GM18951 (cell line): ENCODE results near the gene RGL3.

ENCODE experiments used
- POLR2A ChIP-seq: IDR thresholded peaks from 4 replicates; pipeline ENCODE4 v1.6.1; 2011; ENCODE audit warnings: mild to moderate bottlenecking; ENCODE audit not compliant: insufficient read length, insufficient read depth; ENCODE audit errors: extremely low read depth
- in situ Hi-C: fragments of 300-500 bp; cut with MboI; formaldehyde crosslinking; loops from one replicate; pipeline ENCODE4 v1.12.0; 2022; ENCODE audit warnings: low sequenced_read_pairs, mixed read lengths, inconsistent platforms; ENCODE audit not compliant: unreplicated experiment

The RGL3 gene

DNA sequence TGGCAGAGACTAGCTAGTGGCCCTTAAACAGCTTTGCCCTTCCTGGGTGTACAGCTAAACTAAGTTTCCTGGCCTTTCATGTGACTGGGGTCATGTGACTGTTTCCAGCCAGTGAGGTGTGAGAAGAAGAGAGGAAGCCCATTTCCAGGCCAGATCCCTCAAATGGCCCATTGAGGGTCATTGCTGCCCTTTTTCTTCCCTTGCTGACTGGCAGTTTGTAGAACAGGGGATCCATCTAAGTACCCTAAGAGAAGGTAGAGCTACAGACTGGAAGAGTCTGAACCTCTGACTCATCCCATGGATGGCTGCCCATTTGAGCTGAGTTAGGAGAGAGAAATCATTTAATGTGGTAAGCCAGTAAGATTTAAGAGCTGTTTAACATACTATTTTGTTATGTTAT is 41.9 kb downstream of the RGL3 start:
- in situ Hi-C loops = no loop called here
- TF ChIP-seq POLR2A = no peak

DNA sequence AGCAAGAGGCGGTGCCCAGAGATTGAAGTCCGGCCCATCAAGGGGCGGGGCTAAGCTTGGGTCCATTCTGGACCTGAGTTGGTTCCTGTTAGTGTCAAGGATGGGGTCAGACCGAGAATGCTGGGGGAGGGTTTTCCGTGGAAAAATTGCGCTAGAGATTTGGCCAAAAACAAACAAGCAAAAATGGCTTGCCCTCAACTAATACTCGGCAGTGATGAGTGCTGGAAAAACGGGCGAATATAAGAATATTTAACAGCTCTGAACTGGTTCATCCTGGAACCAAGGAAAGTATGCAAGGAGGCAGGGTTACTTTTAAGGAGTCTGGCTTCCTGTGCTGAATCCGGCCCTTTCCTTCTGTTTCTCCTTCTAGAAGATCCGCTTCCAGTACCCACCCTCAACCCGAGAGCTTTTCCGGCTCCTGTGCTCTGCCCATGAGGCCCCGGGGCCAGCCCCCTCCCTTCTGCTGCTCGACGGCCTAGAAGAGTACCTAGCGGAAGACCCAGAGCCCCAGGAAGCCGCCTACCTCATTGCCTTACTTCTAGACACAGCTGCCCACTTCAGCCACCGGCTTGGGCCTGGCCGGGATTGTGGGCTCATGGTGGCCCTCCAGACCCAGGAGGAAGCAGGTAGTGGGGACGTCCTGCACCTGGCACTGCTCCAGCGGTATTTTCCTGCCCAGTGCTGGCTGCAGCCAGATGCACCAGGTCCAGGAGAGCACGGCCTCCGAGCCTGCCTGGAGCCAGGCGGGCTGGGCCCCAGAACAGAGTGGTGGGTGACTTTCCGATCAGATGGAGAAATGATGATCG is 43.8 kb downstream of the RGL3 start:
- TF ChIP-seq POLR2A = peak; percentile 62
- in situ Hi-C loops = no loop called here

DNA sequence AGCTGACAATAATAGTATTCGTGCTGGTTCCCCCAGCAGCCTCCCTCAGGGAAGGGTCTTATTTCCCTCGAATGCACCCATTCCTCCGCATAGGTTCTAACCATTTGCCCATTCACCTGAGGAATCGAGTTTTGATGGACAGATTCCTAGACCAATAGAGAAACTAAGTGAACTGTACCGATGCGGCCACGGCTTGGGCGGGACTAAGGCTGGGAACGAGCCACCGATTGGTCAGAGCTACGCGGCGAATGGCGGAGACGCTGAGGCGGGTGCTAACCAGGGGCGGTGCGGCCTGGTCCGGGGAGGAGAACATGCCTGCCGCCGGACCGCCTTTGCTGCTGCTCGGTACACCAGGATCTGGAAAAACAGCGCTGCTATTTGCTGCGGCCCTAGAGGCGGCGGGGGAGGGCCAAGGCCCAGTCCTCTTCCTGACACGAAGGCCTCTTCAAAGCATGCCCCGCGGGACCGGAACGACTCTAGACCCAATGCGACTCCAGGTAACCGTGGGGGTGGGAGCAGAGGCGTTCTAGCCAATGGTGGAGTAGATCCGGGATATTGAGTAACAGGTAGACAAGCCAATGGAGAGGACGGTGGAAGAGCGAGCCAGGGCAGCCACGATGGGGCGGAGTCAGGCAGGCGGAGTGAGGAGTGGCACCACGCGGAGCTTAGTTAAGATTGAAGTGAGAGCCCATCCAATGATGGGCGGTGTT is 44.5 kb downstream of the RGL3 start, which contains the start of gene SWSAP1:
Gene SWSAP1, plus strand, starts transcription at position 234 of the 710 bp plus-strand sequence. Its CDS starts 15 bp downstream, at position 249.
- peak; percentile 83 for TF ChIP-seq POLR2A
- in situ Hi-C loops = no loop called here

DNA sequence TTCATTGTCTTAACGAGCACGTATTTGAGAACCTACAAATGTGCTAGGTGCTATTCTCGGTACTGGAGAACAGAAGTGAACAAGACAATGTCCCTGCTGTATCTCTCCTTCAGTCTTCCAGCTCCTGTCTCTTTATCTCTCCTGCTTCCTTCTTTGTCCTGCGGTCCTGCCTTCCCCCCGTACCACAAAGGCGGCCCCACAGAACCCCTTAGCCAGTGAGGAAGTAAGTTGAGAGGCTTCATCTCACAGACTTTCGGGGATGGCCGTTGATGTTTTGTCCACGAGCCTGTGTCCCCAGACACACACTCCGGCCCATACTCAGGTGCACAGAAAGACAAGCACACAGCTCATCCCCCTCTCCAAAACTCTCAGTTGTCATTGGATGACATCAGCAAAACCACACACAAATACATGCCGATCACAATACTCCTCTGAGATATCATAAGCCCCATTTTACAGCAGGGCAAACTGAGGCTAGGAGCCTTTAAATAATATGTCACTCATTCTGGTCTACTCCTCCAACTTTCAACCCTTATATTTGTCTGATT is 45.2 kb downstream of the RGL3 start:
- TF ChIP-seq POLR2A = no peak
- in situ Hi-C loops = no loop called here

DNA sequence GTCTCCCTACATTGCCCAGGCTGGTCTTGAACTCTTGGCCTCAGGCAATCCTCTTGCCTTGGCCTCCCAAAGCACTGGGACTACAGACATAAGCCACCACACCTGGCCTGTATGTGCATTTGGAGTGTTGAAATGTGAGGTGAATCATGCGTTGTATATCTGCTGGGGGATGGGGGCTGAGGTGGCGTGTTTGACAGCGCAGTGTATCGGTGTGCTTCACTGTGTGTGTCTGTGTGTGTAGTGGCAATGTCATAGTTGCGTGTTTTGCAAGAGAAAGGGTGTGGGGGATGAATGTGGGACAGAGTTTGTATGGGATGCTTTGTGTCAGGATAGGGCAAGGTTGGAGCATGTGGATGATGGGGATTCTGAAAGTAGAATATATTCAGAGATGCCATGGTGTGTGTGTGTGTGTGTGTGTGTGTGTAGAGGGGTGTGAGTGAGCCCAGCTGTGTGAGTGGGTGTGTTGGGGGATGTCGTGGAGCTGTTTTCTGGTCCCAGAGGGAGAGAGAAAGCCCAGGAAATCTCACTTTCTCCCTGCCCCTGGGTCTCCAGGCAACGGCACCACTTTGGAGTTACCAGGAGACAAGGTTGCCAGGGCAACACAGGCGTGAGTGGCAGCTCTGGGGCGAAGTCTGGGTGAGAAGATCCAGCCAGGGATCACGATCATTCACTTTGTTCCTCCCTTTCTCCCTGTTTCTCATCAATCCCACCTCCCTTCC is 45.8 kb downstream of the RGL3 start:
- in situ Hi-C loops = no loop called here
- TF ChIP-seq POLR2A = no peak

DNA sequence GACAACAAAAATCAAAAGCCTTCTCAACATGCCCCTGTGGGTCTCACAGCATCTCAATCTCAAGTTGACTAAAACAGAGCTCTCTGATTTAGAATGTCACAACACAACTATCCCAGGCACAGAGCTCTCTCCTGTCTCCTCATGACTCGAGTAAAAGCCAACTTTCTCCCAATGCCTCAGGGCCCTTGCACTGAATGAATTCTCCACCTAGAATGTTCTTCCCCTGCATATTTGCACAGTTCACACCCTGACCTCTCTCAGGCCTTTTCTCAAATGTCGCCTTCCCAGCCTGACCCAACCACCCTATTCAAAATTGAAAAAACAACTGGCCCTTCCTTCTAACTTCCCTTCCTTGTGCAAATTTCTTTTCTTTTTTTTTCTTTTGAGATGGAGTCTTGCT is 48.4 kb downstream of the RGL3 start:
- in situ Hi-C loops = no loop called here
- TF ChIP-seq POLR2A = no peak

DNA sequence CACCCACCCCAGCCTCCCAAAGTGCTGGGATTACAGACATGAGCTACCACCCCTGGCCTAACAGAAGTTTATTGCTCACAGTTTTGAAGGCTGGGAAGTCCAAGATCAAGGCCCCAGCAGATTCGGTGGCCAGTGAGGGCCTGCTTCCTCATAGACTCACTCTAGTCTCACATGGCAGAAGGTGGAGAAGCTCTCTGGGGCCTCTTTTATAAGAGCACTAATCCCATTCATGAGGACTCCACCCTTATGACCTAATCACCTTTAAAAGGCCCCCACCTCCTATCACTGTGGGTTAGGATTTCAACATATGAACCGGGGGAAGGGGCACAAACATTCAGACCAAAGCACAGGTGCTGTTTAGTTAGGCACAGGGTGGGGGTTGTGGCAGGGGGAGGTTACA is 51.6 kb downstream of the RGL3 start:
- TF ChIP-seq POLR2A = no peak
- in situ Hi-C loops = no loop called here

DNA sequence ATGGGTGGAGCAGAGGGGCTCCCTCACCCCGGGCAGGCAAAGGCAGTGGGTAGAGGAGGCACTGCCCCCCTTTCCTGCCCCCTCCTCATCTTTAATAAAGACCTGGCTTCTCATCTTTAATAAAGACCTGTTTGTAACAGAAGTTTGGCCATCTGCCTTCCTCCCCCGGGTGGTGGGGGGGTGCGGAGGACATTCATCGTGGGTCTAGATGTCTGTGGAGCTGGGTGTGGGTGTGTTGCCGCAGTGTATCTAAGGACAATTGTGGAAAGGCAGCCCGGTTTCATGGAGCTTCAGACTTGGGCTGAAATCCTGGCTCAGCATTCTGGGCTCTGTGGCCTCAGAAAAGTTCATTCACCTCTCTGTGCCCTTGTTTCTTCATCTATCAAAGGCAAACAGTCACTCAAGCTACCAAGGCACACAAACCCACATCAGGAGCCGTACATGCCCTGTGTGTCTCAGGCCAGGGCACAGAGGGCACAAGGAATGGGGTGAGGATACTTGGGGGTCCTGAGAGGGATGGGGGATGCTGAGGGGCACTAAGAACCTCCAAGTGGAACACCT is 53.5 kb downstream of the RGL3 start:
- in situ Hi-C loops = no loop called here
- TF ChIP-seq POLR2A = no peak

DNA sequence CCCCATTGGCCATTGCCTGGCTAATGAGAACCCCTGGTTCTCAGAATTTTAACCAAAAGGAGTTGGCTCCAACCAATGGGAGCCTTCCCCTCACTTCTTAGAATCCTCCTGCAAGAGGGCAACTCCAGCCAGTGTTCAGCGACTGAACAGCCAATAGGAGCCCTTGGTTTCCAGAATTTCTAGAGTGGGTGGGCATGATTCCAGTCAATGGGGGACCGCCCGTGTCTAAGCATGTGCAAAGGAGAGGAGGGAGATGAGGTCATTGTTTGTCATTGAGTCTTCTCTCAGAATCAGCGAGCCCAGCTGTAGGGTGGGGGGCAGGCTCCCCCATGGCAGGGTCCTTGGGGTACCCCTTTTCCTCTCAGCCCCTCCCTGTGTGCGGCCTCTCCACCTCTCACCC is 54.2 kb downstream of the RGL3 start:
- in situ Hi-C loops = no loop called here
- TF ChIP-seq POLR2A = no peak

DNA sequence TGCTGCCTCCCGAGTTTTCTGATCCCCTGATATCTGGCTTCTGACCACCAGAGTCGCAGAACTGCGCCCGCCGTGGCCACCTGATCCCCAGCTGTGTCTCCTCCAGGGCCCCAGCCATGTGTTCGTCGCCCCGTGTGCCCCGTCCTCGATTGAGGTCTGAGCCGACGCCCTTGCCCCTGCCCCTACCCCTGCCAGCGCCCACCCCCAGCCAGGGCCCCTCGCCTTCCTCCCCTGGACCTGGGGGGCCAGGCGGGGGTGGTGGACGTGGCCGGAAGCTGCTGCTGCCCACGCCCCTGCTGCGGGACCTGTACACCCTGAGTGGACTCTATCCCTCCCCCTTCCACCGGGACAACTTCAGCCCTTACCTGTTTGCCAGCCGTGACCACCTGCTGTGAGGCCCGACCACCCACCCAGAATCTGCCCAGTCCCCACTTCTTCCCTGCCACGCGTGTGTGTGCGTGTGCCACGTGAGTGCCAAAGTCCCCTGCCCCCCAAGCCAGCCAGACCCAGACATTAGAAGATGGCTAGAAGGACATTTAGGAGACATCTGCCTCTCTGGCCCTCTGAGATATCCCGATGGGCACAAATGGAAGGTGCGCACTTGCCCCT is 54.7 kb downstream of the RGL3 start:
- in situ Hi-C loops = no loop called here
- no peak for TF ChIP-seq POLR2A

DNA sequence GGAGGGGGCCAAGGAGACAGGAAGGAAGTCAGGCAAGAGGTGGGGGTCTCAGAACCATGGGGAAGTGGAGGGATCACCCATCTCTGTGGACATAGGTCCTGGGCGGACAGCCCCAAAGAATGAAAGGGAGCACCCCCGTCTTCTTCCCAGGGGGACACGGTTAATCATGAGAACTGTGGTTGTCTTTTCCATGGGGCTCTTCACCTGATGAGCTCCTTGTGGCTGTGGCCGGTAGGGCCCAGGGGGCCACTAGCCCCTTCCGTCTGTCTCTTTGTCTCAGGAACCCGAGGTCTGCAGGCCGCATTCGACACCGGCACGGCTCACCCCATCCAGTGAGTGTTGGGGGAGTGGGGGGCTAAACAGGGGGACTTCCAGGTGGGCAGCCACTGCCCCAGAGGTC is 55.2 kb downstream of the RGL3 start:
- in situ Hi-C loops = no loop called here
- TF ChIP-seq POLR2A = no peak
